Activated naive CD4-positive, alpha-beta T cell treated with Interleukin-2 at 50 U/mL for 16 hours (primary cell): ENCODE data around the gene IL17C.
"Not testable (repeated sequence)": the region's sequence is repeated elsewhere in the genome, so short reads cannot be mapped to it uniquely, and the experiment has no call there.

ENCODE experiments used
- DNase-seq: peaks from one replicate; pipeline ENCODE4 v3.0.0-alpha.2; 2020

Gene IL17C

DNA sequence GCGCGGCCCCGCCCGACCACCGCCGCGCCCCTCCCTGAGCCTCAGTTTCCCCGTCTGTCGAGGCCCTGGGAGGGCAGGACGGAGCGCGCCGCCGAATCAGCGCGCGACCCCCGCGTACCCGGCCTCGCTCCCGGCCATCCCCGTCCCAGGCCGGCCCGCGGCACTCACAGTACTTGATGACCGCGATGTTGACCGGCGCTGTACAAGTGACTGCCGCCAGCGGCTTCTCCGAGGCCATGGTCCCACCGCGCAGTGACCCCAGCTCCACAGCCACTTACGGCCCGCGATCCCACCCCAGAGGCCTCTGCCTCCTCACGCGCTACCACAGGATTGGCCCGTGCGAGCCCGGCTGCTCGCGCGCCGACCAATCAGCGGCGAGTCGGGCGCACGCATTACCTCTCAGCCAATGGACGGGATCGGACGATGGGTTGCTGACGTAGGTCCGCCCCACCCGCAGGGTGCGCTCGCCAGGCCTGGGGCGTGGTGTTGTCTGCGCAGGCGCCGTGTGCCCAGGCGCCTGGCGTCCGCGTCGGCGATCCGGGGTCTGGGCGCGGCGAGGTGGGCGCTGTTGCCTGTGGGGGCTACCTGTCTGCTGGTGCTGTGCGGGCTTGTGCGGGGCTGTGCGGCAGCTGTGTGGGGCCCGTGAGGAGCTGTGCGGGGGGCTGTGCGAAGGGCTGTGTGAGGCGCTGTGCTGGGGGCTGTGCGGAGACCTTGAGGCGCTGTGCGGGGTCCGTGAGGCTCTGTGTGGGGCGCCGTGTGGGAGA lies 24.7 kb downstream of the IL17C start, which contains the start of gene MVD:
Gene MVD, minus strand, starts transcription at position 249 of the 764 bp plus-strand sequence. Its CDS starts 11 bp downstream, at position 238.
- peak; percentile 96 for DNase-seq

DNA sequence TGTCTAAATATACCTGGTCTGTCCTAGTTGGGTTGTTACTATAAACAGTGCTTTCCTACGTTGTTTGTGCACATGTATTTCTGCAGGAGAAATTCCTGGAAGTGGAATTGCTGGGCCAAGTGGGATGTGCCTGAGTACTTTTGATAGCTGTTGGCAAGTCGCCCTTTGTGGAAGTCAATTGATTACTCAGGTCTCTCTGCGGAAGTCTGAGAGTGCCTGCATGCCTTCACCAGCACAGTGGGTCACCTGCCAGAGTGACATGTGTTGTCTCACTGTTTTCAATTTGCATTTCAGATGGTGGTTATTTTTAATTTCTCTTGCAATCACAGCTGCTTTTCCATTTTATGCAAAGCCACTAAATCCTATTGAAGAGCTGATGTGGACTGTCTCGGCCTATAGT lies 26.8 kb downstream of the IL17C start:
- DNase-seq = no peak

DNA sequence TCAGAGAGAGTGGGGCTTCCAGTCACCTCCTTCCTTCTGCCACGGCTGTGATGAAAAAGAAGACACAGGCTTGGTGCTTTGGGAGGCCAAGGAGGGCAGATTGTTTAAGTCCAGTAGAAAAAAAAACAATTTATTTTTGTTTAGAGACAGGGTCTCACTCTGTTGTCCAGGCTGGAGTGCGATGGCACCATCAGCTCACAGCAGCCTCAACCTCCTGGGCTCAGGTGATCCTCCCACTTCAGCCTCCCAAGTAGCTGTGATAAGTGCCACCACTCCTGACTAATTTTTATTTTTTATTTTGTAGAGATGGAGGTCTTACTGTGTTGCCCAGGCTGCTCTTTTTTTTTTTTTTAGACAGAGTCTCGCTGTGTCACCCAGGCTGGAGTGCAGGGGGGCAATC lies 27.2 kb downstream of the IL17C start:
- DNase-seq = no peak

DNA sequence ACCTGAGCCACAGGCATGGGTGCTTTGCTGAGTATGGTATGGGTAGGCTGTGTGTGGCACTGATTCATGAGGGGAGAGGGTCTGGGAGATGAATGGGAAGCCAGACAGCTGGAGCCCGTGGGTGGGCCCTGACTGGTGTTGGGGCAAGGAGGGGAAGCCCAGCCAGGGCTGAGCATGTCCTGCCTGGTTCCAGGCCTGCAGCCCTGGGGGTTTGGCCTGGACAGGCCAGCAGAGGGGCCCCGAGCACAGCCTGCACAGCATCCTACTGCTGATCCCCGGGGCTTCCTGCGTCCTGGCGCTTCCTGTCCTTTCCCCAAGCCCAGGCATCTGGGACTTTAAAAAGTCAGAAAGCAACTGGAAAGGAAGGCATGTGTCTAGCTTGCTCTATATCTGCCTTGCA lies 29.1 kb downstream of the IL17C start:
- no peak for DNase-seq

DNA sequence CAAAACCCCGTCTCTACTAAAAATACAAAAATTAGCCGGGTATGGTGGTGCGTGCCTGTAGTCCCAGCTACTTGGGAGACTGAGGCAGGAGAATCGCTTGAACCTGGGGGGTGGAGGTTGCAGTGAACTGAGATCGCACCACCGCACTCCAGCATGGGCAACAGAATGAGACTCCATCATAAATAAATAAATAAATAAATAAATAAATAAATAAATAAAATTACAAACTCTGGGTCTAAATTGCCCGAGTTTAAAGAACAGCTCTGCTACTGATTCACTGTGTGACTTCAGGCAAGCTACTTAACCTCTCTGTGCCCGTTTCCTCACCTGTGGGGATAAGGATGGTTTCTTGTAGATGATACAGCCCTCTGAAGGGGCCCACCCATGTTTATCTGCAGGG lies 31.1 kb downstream of the IL17C start:
- DNase-seq = not testable (repeated sequence)

DNA sequence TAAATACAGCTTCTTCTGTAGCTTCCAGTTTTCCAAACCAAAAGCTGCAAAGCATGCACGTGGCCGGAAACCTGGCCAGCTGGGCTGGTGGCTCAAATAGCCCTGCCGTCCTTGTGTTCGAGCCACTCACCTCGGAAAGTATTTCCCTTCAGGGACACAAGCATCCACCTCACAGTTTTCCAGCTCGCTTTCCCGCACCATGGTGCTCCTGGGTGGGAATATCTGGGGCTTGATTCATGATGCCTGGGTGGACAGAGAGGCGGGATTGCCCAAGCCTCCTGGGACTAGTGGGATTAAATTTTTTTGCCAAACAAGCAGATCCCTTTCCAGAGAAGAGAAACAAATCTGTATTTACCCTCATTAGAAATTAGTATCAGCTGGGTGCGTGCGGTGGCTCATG lies 31.6 kb downstream of the IL17C start:
- no peak for DNase-seq

DNA sequence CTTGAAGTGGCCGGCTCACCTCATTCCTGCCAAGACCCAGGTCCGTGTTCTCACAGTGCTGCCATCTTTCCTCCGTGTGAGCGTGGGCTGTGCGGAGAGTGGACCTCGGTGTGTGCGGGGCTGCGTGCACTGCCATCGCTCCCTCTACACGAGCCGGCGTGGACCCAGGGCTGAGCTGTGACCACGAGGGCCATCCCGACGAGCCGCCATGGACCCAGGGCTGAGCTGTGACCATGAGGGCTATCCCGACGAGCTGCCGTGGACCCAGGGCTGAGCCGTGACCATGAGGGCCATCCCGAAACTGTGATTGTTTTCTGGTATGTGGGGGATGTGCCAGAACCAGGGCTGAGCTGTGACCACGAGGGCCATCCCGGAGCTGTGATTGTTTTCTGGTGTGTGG lies 33.4 kb downstream of the IL17C start:
- DNase-seq = no peak

DNA sequence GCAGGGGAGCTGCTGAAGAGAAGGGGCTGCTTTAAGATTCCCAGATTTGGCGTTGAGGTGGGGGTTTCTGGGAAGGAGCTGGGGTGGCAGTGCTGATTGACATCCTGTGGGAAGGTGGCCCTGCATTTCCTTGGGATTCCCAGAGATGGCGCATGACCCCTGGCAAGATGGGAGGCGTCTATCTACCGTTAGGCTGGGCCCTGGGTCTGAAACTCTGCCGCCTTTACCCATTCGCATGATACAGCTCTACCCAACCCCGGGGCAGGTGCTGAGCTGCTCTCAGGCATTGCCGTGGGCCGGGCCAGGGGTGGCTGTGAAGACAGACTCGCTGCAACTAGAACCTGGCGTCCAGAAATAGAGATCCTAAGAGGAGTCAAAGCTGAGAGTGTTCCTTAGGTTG lies 34.4 kb downstream of the IL17C start:
- DNase-seq = no peak

DNA sequence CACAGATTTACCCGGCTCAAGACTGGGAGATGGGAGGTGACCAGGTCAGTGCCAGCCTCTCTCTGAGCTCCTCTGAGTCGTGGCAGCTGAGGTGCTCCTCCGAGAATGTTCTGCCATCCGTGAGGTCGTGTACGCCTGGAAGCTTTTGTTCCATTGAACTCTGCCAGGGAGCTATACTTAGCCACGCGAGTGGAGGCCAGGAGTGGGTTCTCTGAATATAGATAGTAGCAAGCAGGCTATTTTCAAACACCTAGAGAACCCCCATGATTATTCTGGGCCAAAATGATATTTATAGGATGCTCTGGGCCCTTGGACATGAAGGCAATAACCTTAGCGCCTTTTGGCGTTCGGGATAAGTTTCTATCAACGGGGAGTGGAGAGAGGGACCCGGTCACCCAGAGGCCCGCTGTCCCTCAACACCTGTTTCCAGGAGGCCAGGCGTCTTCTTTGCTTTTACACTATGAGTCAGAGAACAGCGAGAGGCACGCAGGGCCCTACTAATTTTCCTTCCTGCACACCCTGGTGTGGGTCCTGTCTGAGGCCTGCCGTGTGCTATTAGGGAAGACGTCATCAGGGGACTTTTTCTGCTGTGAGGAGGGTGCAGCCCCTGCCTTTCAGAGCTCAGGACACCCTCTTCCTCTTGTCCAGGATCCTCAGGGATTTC lies 35.5 kb downstream of the IL17C start:
- no peak for DNase-seq

DNA sequence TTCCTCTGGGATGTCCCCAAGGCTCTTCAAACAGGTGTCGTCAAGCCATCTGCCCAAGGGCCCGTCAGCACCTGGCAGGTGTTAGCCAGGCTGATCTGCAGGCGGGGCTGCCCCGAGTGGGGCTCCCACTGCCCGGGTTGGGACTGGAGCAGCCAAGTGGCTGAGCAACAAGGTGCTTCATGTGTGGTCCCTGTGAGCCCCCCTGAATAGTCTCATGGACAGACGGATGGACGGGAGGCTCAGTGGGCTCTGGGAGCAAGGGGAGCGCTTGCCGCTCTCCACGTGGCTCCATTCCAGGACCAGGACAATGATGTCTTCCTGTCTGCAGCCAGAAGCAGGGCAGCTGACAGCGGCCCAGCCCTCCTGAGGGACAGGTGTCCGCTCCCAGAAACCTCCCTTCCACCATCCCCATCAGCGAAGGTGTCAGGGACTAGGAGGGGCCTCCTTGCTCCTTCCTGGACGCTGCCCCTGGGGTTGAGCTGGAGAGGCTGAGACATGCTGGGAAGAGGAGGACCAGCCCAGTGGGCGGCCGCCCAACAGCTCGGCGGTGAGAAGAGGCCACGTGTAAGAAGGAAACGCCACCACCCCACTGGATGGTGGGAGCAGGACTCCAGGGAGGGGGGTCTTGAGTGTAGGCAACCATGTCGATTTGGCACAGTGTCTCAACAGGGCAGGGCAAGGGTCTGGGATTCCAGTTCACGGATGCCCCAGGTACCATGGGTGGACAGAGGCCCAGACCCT lies 38.3 kb downstream of the IL17C start:
- no peak for DNase-seq

DNA sequence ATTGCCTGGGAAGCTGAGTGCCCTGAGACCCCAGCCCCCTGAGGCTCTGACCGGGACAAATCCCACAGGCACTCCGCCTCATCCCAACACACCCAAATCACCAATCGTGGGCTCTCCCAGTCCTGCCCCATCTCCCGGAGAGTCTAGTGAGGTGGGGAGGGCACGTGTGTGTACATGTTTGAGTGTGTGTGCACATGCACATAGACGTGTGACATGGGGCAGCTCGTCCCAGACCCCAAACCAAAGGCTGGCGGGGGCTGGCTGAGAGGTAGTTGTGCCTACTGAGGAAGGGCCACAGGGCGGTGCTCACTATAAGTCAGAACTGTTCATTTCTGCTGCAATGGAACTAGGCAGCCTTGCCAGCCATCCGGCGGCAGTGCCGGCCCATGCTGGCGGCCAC lies 39.3 kb downstream of the IL17C start:
- DNase-seq = no peak

DNA sequence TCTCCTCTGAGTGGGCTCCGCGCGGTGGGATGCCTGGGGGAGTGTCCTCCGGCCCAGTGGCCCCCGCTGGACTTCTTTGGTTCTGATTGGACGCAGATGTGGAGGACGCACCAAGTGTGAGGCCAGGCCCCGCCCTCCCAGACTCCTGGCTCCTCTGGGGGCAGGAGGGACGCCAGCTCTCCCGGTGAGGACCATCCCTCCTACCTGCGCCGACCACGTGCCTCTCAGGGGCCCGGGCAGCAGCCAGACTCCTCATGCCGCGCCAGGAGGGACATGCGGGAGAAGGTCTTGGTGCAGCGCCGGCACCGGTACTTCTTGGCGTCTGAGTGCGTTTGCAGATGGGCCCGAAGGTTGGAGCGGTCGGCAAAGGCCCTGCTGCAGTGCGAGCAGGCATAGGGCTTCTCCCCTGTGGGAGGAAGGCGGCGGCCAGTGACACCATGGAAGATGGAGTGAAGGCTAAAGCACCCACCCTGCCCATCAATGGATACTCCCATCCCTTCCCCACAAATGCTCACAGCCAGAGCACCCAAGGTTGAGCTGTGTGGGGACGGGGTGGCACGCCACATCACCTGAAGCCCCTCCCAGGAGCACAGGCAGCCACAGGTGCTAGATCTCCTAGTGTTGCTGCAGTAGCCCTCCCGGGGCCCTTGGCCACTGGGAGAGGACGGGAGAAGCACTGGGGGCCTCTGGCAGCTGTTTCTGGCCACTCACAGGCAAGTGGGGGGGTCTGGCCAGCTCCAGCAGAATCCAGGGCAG lies 40.0 kb downstream of the IL17C start:
- DNase-seq = no peak

DNA sequence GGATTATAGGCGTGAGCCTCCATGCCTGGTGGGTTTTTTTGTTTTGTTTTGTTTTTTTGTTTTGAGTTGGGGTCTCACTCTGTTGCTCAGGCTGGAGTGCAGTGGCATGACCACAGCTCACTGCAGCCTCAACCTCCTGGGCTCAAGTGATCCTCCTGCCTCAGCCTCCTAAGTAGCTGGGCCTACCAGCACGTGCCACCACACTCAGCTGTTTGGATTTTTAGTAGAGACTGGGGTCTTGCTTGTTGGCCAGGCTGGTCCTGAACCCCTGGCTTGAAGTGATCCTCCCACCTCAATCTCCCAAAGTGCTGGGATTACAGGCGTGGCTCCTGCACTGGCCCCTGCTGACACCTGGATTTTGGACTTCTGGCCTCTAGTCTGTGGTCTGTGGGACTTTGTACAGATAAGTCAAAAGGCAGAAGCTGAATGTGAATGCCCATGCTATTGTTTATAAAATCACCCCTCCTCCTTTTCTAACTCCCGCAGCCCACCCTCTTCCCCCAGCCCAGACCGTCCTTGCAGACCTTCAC lies 42.2 kb downstream of the IL17C start:
- no peak for DNase-seq

DNA sequence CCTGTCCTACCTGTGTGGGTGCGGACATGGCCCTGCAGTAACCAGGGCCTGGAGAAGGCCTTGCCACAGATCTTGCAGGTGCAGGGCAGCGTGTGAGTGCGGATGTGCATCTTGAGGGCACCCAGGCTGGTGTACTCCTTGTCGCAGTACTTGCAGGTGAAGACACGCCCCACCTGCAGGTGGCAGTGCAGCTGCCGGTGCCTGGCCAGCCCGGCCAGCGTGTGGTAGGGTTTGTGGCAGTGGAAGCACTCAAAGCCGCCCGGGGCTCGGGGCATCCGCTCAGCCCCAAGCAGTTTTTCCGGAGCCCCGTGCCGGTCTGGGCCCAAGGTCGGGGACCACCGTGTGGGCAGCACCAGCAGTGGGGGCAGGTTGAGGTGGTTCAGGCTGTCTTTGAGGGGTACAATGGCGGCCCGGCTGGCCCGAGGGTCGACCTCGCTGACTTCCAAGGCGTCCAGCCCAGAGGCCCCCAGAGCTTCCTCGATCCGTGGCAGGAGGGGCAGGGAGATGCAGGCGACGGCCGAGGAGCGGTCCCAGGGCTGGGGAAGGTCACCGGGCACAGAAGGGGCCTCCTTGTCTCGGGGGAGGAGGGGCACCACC lies 42.8 kb downstream of the IL17C start:
- DNase-seq = peak; percentile 48

DNA sequence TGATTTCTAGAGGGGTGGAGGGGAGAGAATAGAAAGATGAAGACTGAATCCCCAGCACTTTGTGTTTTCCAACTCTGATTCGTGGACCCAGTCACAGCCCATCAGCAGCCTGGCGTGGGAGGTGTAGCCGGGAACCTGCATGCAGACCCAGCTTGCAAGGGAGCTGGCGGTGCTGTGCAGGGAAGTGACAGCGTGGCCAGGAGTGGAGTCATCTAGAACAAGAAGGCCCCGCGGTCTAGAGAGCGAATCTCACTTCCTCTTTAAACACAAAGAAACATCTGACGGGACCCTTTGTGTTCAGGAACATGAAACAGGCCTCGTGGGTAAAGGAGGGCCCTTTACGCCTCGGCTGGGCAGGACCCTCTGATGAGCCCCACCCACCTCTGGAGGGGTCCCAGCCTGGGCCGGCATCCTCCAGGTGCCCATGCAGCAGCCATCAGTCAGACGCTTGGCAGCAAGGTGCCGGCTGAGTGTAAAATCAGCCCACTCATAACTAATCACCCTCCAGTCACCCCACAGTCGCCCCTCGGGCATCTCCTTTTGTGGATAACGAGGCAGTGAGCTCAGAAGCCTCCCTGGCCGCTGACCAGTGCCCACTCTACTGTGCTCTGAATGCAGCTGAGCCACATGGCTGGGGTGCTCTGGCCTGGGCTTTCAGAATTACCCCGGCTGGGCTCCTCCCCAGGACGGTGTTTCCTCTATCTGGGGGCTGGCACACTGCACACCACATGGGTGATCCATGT lies 43.5 kb downstream of the IL17C start:
- peak; percentile 70 for DNase-seq

DNA sequence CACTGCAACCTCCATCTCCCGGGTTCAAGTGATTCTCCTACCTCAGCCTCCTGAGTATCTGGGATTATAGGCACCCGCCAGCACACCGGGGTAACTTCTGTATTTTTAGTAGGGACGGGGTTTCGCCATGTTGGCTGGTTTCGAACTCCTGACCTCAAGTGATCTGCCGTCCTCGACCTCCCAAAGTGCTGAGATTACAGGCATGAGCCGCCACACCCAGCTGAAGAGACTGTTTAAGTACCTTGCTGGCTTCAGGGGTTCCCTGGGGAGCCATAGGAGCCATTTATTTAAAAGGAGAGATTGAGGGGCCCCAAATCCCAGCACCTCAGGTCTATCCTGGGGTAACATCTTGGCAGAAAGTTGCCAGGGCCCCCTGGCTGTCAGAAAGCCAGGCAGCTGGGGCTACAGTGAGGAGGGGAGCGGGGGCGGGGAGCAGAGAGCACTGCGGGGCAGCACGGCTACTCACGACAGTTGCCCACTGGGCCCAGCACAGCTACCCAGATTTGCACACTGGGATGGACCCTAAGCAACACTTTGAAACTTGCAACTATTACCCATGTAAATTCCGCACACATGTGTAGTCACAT lies 46.3 kb downstream of the IL17C start:
- DNase-seq = no peak

DNA sequence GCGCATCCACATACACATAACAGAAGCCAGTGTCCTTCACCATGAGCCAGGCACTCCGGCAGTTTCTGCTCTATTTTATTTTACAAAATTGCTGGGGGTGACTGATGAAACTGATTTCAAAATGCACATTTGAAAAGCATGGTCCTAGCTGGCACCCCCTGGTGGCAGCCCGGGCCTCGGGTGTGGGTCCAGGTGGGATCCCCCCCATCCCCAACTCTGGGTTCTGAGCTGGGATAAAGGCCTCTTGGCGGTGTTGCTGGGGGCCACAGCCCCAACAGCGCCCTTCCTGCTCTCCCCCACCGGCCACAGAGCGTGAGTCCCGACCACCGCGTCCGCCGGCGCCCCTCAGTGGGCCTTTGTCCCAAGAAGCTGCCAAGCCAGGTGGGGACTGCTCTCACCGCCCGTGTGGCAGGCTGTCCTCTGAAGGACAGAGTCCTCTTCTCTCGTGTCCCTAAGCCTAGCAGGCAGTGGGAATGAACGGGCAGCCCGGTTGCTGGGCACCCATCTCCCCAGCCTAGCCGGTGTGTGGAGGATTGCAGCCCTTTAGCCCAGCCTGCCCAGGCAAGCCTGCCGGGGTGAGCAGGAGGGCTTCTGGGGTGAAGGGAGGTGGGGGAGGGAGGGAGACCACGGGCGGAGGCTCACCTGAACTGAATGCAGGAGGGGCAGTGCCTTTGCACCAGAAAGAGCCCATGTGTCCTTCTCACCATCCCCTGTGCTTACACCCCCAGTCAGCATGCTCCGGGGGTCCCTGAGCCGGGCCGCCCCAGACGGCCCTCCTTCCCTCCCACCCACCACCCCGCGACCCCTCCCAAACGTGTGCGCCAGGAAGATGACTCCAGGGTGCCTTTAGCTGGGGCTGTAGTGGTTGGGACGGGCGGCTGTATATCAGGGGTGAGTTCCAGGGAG lies 47.0 kb downstream of the IL17C start:
- DNase-seq = peak; percentile 73

DNA sequence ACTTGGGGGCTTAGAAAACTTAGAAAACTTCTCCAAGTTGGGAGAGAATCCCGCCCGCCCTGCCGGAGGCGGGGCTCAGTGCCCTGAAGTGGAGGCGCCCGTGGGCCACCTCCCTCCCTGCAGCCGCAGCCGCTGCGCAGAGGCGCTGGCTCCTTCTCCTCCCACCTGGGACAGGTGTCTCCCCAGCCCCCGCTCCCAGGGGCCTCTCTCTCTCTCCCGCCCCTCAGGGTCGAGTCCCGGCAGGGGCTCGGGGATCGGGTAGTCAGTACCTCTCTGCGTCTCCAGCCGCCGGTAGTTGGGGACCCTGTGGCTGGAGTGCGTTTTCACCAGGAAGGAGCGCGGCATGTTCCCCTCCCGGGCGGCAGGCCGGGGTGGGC lies 47.7 kb downstream of the IL17C start:
- DNase-seq = peak; percentile 50

DNA sequence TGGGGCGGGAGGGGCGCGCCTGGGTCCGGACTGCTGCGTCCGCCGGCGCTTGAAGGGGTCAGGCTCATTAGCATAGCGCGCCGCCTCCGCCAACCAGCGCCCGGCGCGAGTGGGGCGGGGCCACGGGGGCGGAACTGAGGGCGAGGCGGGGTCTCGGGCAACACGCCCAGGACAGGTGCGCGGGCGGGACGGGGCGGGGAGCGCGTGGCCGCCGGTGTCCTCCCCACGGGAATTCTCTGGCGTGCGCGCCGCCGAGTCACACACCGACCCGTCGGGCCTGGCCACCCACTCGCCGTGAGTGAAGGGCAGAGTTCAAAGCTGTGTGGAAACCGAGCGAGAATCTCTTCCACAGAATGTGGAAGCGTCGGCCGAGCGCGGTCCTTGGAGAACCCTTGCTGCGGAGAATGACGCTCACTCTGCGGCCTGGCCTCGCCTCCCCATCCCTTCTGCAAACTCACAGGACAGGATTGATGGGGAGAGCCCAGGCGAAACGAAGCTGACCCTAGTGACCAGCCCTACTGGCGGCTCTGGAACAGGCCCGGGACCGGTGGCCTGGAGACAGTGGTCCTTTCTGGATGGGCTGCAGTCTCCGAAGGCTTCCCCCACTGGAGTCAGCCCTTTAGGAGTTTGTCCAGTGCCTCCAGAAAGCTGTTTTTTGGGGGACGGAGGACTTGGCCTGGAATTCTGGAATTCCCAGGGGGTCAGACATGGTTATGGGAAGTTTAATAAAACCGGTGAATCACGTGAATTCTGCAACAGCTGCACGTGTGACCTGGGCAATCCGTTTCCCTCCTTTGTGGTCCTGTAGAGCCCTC lies 48.3 kb downstream of the IL17C start, which contains the start of gene SNAI3:
Gene SNAI3, minus strand, starts transcription at position 69 of the 815 bp plus-strand sequence. CDS start 101 bp downstream, outside the sequence.
- peak; percentile 90 for DNase-seq
